GM12872 (cell line): Measurements from ENCODE around the gene MED12.

Experiments
- TF ChIP-seq, protein P1 (sequence below): IDR thresholded peaks from 3 replicates; pipeline ENCODE4 v1.5.1; 2011; ENCODE audit warnings: low read depth, mild to moderate bottlenecking, low read length, moderate library complexity; ENCODE audit not compliant: insufficient read depth

The MED12 gene

DNA sequence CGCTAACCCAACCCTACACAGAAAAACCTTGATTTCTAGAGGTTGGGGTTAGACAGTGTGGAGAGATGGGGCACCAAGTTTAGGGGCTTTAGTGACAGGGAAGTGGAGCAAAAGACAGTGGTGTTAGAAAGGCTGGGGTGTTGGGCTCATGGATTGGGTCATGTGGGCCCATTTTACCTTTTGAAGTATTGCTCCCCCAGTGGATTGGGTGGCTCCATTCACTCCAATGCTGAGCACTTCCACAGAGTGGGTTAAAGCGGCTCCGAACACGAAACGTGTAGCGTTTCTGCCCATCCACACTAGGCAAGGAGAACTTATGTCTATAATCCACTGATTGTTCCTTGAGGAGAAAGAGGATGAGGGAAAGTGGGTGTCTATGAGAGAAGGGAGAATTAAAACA is 9.3 kb upstream of the MED12 start:
- TF ChIP-seq, protein P1, sequence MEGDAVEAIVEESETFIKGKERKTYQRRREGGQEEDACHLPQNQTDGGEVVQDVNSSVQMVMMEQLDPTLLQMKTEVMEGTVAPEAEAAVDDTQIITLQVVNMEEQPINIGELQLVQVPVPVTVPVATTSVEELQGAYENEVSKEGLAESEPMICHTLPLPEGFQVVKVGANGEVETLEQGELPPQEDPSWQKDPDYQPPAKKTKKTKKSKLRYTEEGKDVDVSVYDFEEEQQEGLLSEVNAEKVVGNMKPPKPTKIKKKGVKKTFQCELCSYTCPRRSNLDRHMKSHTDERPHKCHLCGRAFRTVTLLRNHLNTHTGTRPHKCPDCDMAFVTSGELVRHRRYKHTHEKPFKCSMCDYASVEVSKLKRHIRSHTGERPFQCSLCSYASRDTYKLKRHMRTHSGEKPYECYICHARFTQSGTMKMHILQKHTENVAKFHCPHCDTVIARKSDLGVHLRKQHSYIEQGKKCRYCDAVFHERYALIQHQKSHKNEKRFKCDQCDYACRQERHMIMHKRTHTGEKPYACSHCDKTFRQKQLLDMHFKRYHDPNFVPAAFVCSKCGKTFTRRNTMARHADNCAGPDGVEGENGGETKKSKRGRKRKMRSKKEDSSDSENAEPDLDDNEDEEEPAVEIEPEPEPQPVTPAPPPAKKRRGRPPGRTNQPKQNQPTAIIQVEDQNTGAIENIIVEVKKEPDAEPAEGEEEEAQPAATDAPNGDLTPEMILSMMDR, result no peak

DNA sequence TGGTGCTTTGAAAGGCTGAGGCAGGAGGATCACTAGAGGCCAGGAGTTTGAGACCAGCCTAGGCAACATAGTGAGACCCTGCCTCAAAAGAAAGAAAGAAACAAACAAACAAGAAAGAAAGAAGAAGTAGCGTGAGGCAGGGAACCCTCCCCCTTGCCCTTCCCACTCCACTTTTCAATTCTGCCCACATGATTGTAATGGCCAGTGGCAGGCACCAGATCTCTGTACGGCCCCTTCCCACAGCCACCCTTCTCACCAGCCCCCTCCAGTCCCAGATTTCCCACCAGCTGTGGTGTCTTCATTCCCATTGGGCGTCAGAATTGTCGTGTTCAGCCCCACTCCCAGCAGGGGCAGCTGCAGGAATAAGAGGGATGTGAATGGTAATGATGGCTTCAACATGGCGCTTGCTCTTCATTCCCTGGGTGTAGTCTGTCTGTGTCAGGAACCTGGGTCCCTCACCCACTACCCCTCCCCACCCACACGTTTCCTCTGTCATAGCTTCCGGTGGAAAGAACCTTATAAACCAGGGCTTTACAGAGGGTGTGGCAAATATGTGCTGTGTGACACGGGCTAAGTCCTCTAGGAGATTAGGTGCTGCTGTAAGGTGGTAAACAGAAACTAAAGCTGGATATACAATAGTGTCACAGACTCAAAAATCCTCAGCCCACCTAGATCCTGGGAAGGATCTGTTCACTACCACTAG is 7.1 kb upstream of the MED12 start, which contains the start of gene IL2RG:
Gene IL2RG, minus strand, starts transcription at position 437 of the 703 bp plus-strand sequence. Its CDS starts 38 bp downstream, at position 399.
- TF ChIP-seq, protein P1, result no peak

DNA sequence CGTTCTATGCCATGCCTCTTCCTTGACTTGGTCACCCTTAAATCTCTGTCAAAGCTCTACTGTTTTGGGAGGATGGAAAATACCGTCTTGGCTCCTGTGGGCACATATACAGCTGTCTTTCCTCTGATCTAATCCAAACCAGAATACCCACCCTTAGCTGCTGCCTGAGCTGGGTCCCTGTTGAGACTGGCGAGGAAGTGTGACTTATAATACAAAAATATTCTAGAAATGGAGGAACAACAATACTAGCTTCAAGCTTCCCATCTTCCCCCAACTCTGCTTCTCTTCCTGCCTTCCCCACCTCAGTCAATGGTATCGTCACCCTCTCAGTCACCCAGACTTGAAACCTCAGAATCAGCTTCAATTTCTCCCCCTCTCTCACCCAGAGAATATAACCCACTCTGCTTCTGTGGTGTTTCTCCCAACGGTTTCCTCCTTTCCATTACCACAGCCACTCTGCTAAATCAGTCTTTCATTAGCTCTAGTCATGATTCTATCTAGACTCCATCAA is 6.4 kb upstream of the MED12 start:
- TF ChIP-seq, protein P1, result no peak

DNA sequence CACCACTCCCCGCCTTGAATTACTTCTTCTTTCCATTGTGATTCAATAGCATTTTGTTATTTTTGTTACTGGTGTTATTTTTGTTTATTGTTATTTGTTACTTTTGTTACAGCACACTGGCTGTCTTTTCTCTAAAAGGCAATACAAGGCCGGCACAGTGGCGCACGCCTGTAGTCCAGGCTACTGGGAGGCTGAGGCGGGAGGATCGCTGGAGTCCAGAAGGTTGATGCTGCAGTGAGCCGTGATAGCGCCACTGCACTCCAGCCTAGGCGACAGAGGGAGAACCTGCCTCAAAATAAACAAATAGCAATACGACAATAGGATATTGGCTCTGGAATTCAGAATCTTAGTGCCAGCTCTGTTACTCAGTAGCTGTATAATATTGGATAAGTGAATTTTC is 1.0 kb upstream of the MED12 start:
- TF ChIP-seq, protein P1, result no peak

DNA sequence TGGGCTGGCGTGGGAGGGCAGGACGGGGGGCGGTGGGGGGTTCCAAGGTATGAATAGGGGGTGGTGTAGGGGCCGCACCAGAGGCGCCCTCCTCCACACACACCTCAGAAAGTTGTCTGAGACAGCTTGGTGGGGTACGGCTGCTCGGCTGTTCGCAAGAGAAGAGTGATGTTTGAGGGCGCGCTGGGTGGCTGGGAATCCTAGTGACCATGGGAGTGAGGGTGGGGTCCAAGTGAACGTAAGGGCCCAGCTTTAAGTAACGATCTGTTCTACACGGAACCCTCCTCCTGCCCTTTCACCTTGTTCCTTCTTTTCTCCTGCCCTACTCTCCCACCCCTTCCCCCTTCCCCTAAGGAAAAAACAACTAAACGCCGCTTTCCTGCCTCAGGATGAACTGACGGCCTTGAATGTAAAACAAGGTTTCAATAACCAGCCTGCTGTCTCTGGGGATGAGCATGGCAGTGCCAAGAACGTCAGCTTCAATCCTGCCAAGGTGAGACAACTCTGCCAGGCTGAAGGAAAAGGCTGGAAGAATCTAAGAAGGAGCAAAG is 664 bp downstream of the MED12 start:
- TF ChIP-seq, protein P1, result no peak

DNA sequence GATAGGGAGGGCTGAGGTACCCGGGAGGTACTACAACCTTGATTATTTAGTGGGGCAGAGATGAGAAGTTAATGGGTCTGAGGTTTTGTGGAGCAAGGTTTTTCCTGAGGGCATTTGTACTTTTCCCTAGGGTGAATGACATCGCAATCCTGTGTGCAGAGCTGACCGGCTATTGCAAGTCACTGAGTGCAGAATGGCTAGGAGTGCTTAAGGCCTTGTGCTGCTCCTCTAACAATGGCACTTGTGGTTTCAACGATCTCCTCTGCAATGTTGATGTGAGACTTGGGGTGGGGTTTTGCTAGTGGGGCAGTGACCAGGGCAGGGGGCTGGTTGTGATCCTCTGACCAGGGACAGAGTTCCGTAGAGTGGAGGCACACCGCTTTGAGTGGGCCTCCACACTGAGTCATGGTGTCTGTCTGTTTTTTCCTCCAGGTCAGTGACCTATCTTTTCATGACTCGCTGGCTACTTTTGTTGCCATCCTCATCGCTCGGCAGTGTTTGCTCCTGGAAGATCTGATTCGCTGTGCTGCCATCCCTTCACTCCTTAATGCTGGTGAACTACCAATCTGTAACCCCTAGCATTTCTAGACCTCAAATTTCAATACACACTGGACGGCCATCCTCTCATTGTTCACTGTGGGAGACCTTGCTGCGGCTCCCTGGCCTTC is 9.9 kb downstream of the MED12 start:
- TF ChIP-seq, protein P1, result no peak
